Spinal cord (tissue), 10 donors: ENCODE measurements around the gene CELF4. TPM values are rescaled to one million over a fixed set of nuclear protein-coding genes. Genes with fewer than 3 reads are reported as not detected.
"Not testable (repeated sequence)": the region's sequence is repeated elsewhere in the genome, so short reads cannot be mapped to it uniquely, and the experiment has no call there.

ENCODE experiments used
- DNase-seq, 6 donors: peaks; one replicate each; pipeline versions ENCODE4 v3.0.0 to v3.0.0-alpha.2; 2013 to 2015; ENCODE audit warnings: low spot score in 6 of 6, low read depth in 4 of 6
- H3K27ac ChIP-seq: one replicate; pipeline ENCODE4 v1.5.1; 2013; ENCODE audit warnings: low read depth, low read length, control low read depth
- H3K27me3 ChIP-seq: one replicate; pipeline ENCODE4 v1.6.1; 2013; ENCODE audit warnings: low read length; ENCODE audit not compliant: control insufficient read depth, insufficient read depth
- H3K36me3 ChIP-seq: one replicate; pipeline ENCODE4 v1.6.1; 2013; ENCODE audit warnings: low read length; ENCODE audit not compliant: control insufficient read depth, insufficient read depth
- H3K4me1 ChIP-seq: one replicate; pipeline ENCODE4 v1.6.1; 2013; ENCODE audit warnings: low read length; ENCODE audit not compliant: control insufficient read depth, insufficient read depth
- H3K4me3 ChIP-seq: one replicate; pipeline ENCODE4 v1.5.1; 2013; ENCODE audit warnings: low read depth, low read length, control low read depth
- H3K9me3 ChIP-seq: one replicate; pipeline ENCODE4 v1.6.1; 2013; ENCODE audit warnings: low read length; ENCODE audit not compliant: control insufficient read depth, insufficient read depth
- WGBS: methylation state at CpG from one replicate; pipeline ENCODE4 v1.1.5; 2013; ENCODE audit warnings: missing lambda C conversion rate; ENCODE audit not compliant: insufficient coverage; 5-methylcytosine and 5-hydroxymethylcytosine counted together
- polyA plus RNA-seq, 2 donors: library from polyadenylated mRNA; unstranded; fragments of 120-200 nt; gene quantifications; one replicate each; pipeline ENCODE4 v1.2.1, GENCODE V29; 2013; ENCODE audit not compliant: insufficient read length in 2 of 2
- total RNA-seq, 2 donors: library from RNA; depleted of rRNA in 1 of 2; stranded (reverse); fragments of 120-200 nt in 1 of 2; fragments of >200 nt in 1 of 2; gene quantifications; one replicate each; pipeline versions ENCODE4 v1.2.3 to v1.2.4, GENCODE V29; 2013 to 2014
- donor health status: healthy.

Gene CELF4
- total and polyA plus RNA-seq, 4 donors, result 26.6 to 139 (median 89.9) TPM

- Histone ChIP-seq H3K4me3 (no peak overlapping the region), H3K27ac (no peak overlapping the region), H3K4me1 (peaks cover 16% of the 10 kb centered on the region), H3K27me3 (no peaks in the 10 kb centered on the region), H3K36me3 (peaks cover 2% of the 10 kb centered on the region), H3K9me3 (no peaks in the 10 kb centered on the region)
- WGBS, result 57% methylated on average over 4 of the region's 8 CpGs
- DNase-seq, result no peak
These were observed 92.3 kb downstream of the CELF4 start for GRCh38 chr18:37473195-37473840.

DNA sequence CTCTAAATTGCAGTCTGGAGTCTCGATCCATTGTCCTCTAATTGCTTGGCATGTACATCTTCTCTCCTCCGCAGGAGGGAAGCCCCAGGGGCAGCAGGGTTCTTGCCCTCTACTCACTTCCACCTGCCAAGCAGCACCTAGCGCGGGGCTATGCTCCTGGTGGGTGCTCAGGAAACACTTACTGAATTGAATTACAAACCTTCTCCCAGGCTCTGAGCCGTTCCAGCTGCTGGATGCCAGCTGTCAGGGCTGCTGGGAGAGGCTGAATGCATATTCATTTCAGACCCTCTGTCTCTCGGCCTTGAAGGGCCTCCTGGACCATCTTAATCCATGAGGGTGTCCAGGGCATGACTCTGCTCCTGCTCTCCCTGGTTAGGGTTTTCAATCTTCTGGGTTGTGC, 94.0 kb downstream of the CELF4 start:
- 31% methylated on average over 4 of the region's 6 CpGs for WGBS
- Histone ChIP-seq H3K27ac (no peak overlapping the region), H3K4me3 (no peak overlapping the region), H3K9me3 (no peaks in the 10 kb centered on the region), H3K4me1 (peaks cover 10% of the 10 kb centered on the region), H3K27me3 (no peaks in the 10 kb centered on the region), H3K36me3 (peaks cover 2% of the 10 kb centered on the region)
- no peak for DNase-seq

DNA sequence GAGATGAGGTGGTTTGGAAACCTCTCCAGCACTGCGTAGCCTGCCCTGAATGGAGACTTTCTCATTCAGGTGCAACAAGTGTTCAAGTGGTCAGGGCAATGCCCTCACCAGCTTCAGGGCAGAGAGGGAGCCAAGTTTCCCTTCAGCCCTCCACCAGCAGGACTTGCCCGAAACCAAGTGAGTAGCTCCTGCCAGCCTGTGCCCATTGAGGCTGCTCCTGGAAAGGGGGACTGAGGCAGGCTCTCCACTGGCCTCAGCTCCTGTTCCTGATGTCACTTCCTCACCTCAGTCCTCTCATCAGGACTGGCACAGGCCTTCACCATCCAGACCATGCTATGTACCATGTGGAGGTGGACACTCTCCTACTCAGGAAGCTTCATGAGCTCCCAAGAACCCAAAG, 94.6 kb downstream of the CELF4 start:
- no peaks in the 10 kb centered on the region for H3K27me3 ChIP-seq
- DNase-seq, result no peak
- 92% methylated on average over 2 of the region's 2 CpGs for whole genome bisulfite sequencing
- H3K36me3 ChIP-seq, result peaks cover 2% of the 10 kb centered on the region
- H3K9me3 ChIP-seq, result no peaks in the 10 kb centered on the region
- H3K4me3 ChIP-seq, result no peak overlapping the region
- H3K4me1 ChIP-seq, result peaks cover 7% of the 10 kb centered on the region
- no peak overlapping the region for H3K27ac ChIP-seq

DNA sequence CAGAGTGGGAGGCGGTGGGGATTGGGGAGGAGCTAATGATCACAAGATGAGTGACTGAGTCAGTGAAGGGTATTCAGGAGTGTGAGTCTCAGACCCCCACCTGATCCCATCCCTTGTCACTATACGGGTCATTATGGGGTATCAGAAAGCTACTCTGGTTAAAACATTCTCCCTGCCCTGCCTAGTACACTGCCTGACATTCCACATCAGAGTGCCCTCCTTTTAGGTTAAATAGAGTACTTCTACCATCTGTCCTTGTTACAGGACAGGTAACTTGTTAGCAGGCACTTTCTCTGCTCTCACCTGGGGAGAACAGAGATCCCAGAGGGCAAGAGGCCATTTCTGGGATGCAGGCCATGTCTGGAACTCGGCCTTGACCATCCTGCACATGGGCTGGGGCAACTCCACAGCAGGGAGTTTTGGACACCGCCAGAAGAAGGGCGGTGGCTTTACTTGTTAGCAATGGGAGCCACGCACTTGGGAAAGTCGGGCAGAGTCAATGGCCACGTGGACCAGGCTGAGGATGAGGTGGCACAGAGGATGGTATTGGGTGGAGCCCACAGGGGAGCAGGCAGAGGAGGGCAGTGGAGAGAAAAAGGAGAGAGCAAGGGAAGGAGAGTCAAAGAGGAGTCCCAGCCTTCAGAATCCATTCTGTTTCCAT, 98.5 kb downstream of the CELF4 start:
- WGBS, result 88% methylated on average over 6 of the region's 8 CpGs
- H3K4me3 ChIP-seq, result no peak overlapping the region
- H3K27ac ChIP-seq, result no peak overlapping the region
- no peaks in the 10 kb centered on the region for H3K27me3 ChIP-seq
- peaks cover 1% of the 10 kb centered on the region for H3K36me3 ChIP-seq
- DNase-seq, result no peak
- no peaks in the 10 kb centered on the region for H3K9me3 ChIP-seq
- H3K4me1 ChIP-seq, result peaks cover 28% of the 10 kb centered on the region

GRCh38 chr18:37465958-37466357, 99.6 kb downstream of the CELF4 start:
- Histone ChIP-seq H3K36me3 (no peaks in the 10 kb centered on the region), H3K9me3 (no peaks in the 10 kb centered on the region), H3K4me3 (no peak overlapping the region), H3K4me1 (peaks cover 24% of the 10 kb centered on the region), H3K27me3 (no peaks in the 10 kb centered on the region), H3K27ac (no peak overlapping the region)
- 12% methylated on average over 7 of the region's 8 CpGs for WGBS
- DNase-seq, result peak in 1 of 6 donors; percentile 57

DNA sequence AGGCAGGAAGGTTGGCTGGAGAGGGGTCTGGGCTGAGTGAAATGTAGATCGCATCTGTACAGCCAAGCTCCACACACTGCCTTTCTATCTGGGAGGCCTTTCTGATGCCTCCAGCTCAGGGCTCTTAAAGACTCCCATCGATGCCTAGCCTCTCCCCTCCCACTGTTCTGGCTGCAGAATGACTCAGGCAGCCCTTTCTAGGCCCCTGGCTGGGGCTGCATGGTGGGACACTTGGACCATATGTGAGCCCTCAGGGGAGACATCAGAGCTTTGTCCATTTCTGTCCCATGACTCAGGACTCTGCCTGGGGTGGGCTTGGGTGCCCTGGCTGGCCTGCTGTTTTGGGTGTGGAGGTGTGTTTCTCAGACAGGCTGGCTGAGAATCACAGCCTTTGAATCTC, 101.3 kb downstream of the CELF4 start:
- H3K4me3 ChIP-seq, result no peak overlapping the region
- no peaks in the 10 kb centered on the region for H3K36me3 ChIP-seq
- peaks cover 28% of the 10 kb centered on the region for H3K4me1 ChIP-seq
- 56% methylated on average over 2 of the region's 2 CpGs for WGBS
- H3K9me3 ChIP-seq, result no peaks in the 10 kb centered on the region
- H3K27me3 ChIP-seq, result no peaks in the 10 kb centered on the region
- no peak for DNase-seq
- H3K27ac ChIP-seq, result no peak overlapping the region

DNA sequence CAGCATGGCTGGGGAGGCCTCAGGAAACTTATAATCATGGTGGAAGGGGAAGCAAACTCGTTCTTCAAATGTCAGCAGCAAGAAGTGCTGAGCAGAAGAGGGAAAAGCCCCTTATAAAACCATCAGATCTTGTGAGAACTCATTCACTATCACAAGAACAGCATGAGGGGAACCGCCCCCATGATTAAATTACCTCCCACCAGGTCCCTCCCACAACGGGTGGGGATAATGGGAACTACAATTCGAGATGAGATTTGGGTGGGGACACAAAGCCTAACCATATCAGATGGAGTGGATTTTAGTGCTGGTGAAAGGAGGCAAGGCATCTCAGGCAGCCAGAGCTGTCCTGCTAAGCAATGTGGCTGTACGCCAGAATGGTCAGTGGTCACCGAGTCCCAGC, 104.3 kb downstream of the CELF4 start:
- H3K4me3 ChIP-seq, H3K27ac ChIP-seq, DNase-seq, H3K9me3 ChIP-seq, H3K27me3 ChIP-seq, H3K36me3 ChIP-seq: not testable (repeated sequence)
- peaks cover 28% of the 10 kb centered on the region for H3K4me1 ChIP-seq
- WGBS, result 72% methylated on average over 2 of the region's 6 CpGs

GRCh38 chr18:37460604-37461003, 105.0 kb downstream of the CELF4 start:
- 50% methylated on average over 1 of the region's 1 CpG for whole genome bisulfite sequencing
- Histone ChIP-seq H3K9me3 (no peaks in the 10 kb centered on the region), H3K4me1 (peaks cover 23% of the 10 kb centered on the region), H3K36me3 (no peaks in the 10 kb centered on the region), H3K27ac (no peak overlapping the region), H3K27me3 (no peaks in the 10 kb centered on the region), H3K4me3 (no peak overlapping the region)
- DNase-seq, result no peak

DNA sequence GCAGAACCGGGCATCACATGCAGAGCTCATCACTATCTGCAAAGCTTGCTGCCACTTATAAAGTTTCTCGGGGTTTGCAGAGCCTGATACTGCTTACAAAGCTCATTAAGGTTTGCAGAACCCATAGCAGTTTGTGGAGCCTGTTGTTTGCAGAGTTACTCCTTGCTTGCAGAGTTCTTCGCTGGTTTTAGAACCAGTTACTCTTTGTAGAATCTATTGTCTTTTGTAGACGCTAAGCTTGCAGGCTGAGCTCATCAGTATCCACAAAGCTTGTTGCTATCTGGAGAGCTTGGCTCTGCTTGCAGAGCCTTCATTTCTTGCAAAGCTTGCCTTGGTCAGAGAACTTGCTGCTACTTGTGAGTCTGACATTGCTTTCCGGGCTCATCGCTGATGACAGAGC, 106.9 kb downstream of the CELF4 start:
- no peaks in the 10 kb centered on the region for H3K9me3 ChIP-seq
- H3K36me3 ChIP-seq, result no peaks in the 10 kb centered on the region
- 89% methylated on average over 5 of the region's 6 CpGs for WGBS
- no peak overlapping the region for H3K27ac ChIP-seq
- H3K27me3 ChIP-seq, result no peaks in the 10 kb centered on the region
- peaks cover 12% of the 10 kb centered on the region for H3K4me1 ChIP-seq
- no peak overlapping the region for H3K4me3 ChIP-seq
- DNase-seq, result no peak

GRCh38 chr18:37457753-37458152, 107.8 kb downstream of the CELF4 start:
- no peak for DNase-seq
- Histone ChIP-seq H3K4me3 (no peak overlapping the region), H3K27me3 (no peaks in the 10 kb centered on the region), H3K9me3 (no peaks in the 10 kb centered on the region), H3K27ac (no peak overlapping the region), H3K4me1 (peaks cover 16% of the 10 kb centered on the region), H3K36me3 (no peaks in the 10 kb centered on the region)
- WGBS, result 74% methylated on average over 5 of the region's 8 CpGs
